Right lobe of liver (tissue), 4 donors: ENCODE results near the gene DDIT4.

ENCODE experiments used
- POLR2A ChIP-seq: fragments of 450-650 bp; IDR thresholded peaks from one replicate; pipeline ENCODE4 v1.6.1; 2017; ENCODE audit warnings: antibody characterized with exemption, mild to moderate bottlenecking
- TF ChIP-seq, protein P1 (sequence below), 4 donors: fragments of 200-600 bp in 3 of 4; fragments of 450-650 bp in 1 of 4; IDR thresholded peaks; one replicate each; pipeline versions ENCODE4 v1.5.1 to v1.8.0; 2016 to 2022; ENCODE audit warnings: antibody characterized with exemption in 4 of 4, mild to moderate bottlenecking in 2 of 4
- donor health status: DM: no; HTN: no; CAD: no.
- donor health status: DM: no; HTN: no; CAD: no.
- donor health status: DM: no; HTN: yes; CAD: no.

DNA sequence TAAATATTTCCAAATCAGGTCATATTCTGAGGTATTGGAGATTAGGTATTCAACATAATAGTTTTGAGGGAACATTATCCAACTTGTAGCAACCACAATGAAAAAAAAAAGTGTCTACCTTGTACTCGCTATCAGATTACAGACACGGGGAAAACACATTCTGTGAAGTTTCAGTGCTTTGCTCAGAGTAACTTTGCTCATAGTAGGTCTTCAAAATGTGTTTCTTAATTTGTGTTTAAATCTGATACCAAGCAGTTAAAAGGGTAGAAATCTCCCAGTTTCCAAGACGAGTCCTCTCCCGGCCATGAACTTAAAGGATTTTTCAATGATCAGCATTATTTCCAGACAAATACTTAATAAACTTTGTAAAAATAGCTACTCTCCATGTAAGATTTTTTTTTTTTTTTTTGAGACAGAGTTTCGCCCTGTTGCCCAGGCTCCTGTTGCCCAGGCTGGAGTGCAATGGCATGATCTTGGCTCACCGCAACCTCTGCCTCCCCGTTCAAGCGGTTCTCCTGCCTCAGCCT, 39.2 kb downstream of the DDIT4 start:
- TF ChIP-seq POLR2A: no peak
- TF ChIP-seq, protein P1, sequence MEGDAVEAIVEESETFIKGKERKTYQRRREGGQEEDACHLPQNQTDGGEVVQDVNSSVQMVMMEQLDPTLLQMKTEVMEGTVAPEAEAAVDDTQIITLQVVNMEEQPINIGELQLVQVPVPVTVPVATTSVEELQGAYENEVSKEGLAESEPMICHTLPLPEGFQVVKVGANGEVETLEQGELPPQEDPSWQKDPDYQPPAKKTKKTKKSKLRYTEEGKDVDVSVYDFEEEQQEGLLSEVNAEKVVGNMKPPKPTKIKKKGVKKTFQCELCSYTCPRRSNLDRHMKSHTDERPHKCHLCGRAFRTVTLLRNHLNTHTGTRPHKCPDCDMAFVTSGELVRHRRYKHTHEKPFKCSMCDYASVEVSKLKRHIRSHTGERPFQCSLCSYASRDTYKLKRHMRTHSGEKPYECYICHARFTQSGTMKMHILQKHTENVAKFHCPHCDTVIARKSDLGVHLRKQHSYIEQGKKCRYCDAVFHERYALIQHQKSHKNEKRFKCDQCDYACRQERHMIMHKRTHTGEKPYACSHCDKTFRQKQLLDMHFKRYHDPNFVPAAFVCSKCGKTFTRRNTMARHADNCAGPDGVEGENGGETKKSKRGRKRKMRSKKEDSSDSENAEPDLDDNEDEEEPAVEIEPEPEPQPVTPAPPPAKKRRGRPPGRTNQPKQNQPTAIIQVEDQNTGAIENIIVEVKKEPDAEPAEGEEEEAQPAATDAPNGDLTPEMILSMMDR (IDR thresholded peaks at IDR 0.05): no peak
